ENCODE data around the gene AHR. TPM values are rescaled to one million over a fixed set of nuclear protein-coding genes. Genes with fewer than 3 reads are reported as not detected.

The AHR gene
- total RNA-seq, 1 experiment from 2014 or later: 6.1 TPM

GRCh38 chr7:17269341-17270221 is 28.9 kb upstream of the AHR start:
- Histone ChIP-seq H3K23me2 (ENCODE audit: insufficient read length, low read depth, low read length, poor library complexity, severe bottlenecking) (no peaks in the 10 kb centered on the region), H3K18ac (ENCODE audit: insufficient read length, low read depth, low read length) (no peak overlapping the region), H3K4me2 (ENCODE audit: insufficient read depth, insufficient read length, low read length) (no peak overlapping the region), H3K4me1 (ENCODE audit: insufficient read depth, low read length) (no peaks in the 10 kb centered on the region), H2BK15ac (ENCODE audit: low read depth, low read length) (no peak overlapping the region), H3K9me3 (ENCODE audit: control insufficient read depth, low read depth, low read length) (peaks cover 4% of the 10 kb centered on the region), H3K14ac (ENCODE audit: insufficient read depth, low read length) (no peak overlapping the region), H4K91ac (ENCODE audit: insufficient read length, low read depth, low read length) (no peak overlapping the region), H3T11ph (ENCODE audit: low read length) (no peak overlapping the region), H2AFZ (ENCODE audit: low read length) (no peak overlapping the region), H2AK5ac (ENCODE audit: insufficient read length, low read length) (no peak overlapping the region), H4K5ac (ENCODE audit: insufficient read length, low read depth, low read length) (no peak overlapping the region), H3K79me2 (ENCODE audit: insufficient read depth, low read length) (no peaks in the 10 kb centered on the region), H3K23ac (ENCODE audit: insufficient read length, low read depth, low read length) (no peak overlapping the region), H3K27ac (ENCODE audit: insufficient read length, low read depth, low read length) (no peak overlapping the region), H3K4ac (ENCODE audit: low read depth, low read length) (no peak overlapping the region), H3K79me1 (ENCODE audit: insufficient read depth, low read depth, low read length, poor library complexity, severe bottlenecking) (no peaks in the 10 kb centered on the region), H4K8ac (replicated peaks; ENCODE audit: insufficient read length, low read depth, low read length) (no peak overlapping the region), H2BK5ac (ENCODE audit: insufficient read length, low read length) (no peak overlapping the region), H2BK12ac (ENCODE audit: insufficient read length, low read depth, low read length) (no peak overlapping the region), H3K27me3 (ENCODE audit: insufficient read depth, low read length) (no peaks in the 10 kb centered on the region), H4K20me1 (ENCODE audit: control insufficient read depth, insufficient read depth, insufficient read length) (no peaks in the 10 kb centered on the region), H3K9ac (ENCODE audit: extremely low read depth, insufficient read length, low read length) (no peak overlapping the region), H2BK20ac (ENCODE audit: low read depth, low read length, poor library complexity, severe bottlenecking) (no peak overlapping the region), H2BK120ac (ENCODE audit: low read depth, low read length, poor library complexity, severe bottlenecking) (no peak overlapping the region), H3K56ac (ENCODE audit: insufficient read length, low read depth, low read length) (no peak overlapping the region)
- no peak for DNase-seq
- no CpG with 5 or more reads among the region's 3 CpGs for WGBS (ENCODE audit: extremely low coverage, insufficient read length, low lambda C conversion rate)
- Mint-ChIP-seq H3K27me3 (ENCODE audit: low read depth) (no peaks in the 10 kb centered on the region), H3K27ac (no peak overlapping the region), H3K9me3 (peaks cover 24 to 30% of the 10 kb centered on the region in 2 experiments), H3K4me3 (no peak overlapping the region), H3K36me3 (ENCODE audit: insufficient read depth in 1 of 3, low read depth in 3 of 3) (peaks cover 6 to 23% (median 9%) of the 10 kb centered on the region in 3 experiments), H3K4me1 (peaks cover 4% of the 10 kb centered on the region in 2 experiments)
- TF ChIP-seq CTCF (conservative IDR thresholded peaks at IDR 0.05): no peak

Data from H9 (cell line).